Measurements from ENCODE around the gene TMEM87A.
A peak's percentile ranks its signal among the peaks of the same experiment; 100 is the strongest.
"Not testable (repeated sequence)": the region's sequence is repeated elsewhere in the genome, so short reads cannot be mapped to it uniquely, and the experiment has no call there.

Gene TMEM87A

DNA sequence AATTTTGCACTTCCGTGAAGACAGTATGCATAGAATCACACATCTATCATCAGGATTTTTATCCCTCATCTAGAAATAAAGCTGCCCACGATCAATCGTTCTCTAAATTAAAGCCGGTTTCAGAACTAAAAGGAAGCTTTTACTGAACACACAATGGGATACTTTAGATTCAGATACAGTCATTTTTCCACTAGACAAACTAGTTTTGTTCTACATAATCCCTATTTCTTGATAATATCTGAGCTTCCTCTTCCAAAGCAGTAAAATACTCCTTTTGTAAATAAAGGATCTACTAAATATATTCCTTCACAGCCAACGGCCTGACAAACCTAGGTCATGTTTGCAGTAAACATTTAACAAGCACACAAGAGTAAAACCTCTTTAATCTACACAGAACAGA is 2.2 kb downstream of the TMEM87A start:
- no peak for DNase-seq (ENCODE audit: low spot score)

DNA sequence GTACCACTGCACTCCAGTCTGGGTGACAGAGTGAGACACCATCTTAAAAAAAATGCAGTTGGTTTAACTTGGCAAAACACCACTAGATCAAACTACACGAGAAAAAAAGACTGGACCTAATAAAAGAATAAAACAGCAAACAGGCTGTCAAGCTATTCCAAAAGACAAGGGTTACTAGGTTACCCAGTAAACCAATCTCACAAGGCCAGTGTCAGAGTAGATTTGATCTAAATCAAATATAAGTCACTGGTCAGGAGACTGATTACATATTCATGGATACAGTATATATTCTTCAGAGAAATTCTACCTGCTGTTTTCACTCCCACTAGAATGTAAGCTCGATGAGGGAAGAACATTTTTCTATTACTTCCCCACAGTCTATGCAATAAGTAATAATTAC is 2.7 kb downstream of the TMEM87A start:
- no peak for DNase-seq (ENCODE audit: low spot score)

DNA sequence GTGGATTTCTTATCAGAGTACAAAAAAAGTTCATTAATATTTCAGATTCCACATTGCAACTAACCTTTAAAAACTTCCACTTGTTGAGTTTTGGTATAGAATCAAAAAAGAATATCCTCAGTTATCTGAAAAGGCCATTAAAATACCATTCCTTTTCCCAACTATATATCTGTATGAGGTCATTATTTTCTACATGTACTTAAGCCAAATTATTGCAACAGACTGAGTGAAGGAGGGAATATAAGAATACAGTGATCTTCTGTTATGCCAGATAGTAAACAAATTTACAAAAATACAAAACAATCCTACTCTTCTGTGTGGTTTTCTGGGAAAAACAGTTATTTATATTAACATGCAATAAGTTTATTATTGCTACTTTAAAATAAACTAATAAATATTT is 5.9 kb downstream of the TMEM87A start:
- no peak for DNase-seq (ENCODE audit: low spot score)

DNA sequence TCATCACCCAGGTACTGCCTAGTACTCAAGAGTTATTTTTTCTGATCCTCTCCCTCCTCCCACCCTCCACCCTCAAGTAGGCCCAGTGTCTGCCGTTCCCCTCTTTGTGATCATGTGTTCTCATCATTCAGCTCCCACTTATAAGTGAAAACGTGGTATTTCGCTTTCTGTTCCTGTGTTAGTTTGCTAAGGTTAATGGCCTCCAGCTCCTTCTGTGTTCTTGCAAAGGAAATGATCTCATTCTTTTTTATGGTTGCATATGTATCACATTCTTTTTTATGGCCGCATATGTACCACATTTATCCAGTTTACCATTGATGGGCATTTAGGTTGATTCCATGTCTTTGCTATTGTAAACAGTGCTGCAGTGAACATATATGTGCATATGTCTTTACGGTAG is 8.4 kb downstream of the TMEM87A start:
- DNase-seq (ENCODE audit: low spot score), result no peak

DNA sequence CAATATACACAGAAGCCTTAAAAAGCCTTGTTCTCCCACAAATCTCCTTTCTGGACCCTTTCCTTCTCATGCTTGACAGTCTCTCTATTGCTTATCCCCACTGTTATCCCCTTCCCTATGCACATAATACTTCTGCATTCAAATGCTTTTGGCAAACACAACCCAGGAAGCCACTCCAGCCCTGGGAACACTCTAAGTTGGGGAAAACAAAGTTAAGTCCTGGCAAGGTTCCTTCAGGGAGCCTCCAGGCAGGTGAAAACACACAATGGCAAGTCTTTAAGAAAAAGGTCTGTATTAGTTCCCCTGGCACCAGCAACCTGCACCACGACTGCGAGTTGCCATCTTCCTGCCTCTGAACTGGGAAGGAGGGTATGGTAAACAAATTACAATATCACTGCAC is 19.9 kb downstream of the TMEM87A start:
- DNase-seq (ENCODE audit: low spot score), result no peak

DNA sequence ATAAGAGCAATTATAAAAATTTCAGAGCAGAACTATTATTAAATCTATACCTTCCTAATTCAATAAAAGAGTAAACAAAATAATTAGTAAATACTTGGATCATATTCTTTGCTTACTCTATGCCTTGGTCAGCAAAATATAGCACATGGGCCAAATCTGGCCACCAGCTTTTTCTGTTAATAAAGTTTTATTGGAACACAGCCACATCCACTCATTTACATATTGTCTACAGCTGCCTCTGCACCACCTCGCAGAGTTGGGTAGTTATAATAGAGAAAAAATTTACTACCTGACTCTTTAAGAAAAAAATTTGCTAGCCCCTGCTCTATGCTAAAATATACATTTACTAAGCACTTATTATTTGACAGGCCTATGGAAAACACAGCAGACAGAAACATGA is 32.4 kb downstream of the TMEM87A start:
- no peak for DNase-seq (ENCODE audit: low spot score)

DNA sequence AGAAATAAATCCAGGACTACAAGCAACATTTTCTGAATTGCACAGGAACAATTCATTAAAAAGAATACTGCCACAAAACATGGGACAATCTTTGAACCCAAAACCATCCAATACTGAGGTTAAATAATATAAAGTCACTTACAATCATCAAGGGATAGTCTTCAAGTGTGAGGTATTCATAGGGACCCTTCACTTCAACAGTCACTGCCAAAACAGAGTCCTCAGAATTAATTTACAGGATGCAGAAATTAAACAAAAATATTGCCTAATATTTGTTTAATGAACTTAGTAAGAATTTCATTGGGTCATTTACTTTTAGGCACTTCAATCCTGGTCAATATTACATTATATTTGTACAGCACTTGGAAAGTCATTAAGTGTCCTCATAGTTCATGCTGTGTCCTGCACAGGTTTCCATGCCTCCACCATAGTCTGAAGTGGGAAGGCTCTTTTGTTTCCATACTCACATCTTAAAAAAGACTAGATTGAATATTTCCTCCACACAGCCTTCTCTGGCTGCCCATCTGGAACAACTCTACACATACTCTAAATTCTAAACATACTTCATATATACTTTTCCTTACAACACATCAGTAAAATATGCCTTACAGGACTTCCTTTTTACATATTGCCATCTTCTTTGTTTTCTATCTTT is 33.6 kb downstream of the TMEM87A start:
- DNase-seq (ENCODE audit: low spot score), result peak; percentile 7

DNA sequence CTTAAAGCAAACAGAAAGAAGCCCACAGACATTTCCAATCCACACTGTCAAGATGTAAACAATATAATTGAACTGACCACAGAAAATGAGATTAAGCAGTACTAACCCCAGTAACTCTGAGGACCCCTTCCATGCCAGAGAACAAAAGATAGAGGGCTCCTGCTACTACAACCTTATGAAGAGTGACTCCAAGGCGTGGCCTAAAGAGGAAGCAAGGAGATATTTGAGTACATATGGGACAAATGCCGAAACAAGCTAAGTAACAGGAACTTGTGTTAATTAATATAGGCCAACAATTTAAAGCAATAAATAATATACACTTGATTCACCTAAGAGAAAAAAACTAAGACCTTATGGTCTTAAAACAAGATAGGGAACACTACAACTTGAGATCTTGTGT is 40.1 kb downstream of the TMEM87A start:
- DNase-seq (ENCODE audit: low spot score), result no peak

DNA sequence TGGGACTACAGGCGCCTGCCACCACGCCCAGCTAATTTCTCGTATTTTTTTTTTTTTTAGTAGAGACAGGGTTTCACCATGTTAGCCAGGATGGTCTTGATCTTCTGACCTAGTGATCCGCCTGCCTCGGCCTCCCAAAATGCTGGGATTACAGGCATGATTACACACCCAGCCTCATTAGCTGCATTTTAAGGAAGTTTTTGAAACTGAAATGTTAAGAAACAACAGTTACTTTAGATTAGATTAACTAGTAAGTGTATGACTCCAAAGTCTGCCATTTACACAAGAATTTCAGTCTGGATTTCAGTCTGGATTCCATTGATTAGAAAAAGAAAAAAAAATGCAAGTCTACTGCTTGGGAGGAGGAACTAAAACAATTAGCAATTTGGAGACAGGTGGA is 40.6 kb downstream of the TMEM87A start:
- DNase-seq (ENCODE audit: low spot score), result no peak

DNA sequence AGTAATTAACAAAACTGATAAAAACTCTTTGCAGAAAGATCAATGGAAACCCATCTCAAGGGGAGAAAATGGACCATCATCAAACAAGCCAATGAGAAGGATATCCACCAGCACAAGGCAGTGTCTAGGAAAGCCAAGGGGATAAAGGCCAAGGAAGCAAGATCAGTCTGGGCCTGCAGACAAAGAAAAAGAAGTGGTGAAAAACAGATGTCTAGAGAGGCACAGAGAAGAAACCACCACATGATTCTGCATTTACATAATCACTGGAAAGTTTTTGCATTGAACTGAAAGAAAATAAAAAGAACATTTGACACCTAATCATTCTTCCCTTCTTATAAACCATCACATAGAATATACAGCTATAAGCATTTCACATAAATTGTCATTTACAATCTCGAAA is 42.1 kb downstream of the TMEM87A start:
- no peak for DNase-seq (ENCODE audit: low spot score)

DNA sequence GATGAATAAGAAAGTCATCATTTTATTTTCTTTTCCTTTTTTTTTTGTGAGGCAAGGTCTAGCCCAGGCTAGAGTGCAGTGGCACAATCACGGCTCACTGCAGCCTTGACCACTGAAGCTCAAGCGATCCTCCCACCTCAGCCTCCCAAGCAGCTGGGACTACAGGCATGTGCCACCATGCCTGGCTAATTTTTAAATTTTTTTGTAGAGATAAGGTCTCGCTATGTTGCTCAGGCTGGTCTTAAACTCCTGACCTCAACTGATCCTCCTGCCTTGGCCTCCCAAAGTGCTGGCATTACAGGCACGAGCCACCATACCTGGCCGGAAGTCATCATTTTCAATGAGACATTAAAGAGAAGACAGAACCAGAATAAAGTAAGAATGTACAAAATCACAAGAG is 44.3 kb downstream of the TMEM87A start:
- DNase-seq (ENCODE audit: low spot score), result not testable (repeated sequence)

DNA sequence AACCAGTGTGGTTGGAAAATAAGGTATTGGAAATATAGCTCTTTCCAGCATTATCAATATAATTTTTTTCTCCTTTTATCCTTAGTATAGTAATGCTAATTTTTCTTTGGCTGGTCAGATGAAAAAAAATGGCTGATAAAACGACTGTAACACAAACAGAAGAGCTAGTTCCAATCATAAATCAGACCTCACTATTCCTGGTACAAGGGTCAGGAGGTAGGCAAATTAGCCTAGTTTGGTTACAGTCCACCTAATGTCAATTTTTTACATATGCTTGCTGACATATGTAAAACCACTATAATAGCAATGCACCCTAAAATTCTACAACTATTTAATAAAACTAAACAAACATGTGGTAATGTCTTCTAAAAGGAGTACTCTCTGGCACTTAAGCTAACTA is 45.2 kb downstream of the TMEM87A start:
- DNase-seq (ENCODE audit: low spot score), result no peak

DNA sequence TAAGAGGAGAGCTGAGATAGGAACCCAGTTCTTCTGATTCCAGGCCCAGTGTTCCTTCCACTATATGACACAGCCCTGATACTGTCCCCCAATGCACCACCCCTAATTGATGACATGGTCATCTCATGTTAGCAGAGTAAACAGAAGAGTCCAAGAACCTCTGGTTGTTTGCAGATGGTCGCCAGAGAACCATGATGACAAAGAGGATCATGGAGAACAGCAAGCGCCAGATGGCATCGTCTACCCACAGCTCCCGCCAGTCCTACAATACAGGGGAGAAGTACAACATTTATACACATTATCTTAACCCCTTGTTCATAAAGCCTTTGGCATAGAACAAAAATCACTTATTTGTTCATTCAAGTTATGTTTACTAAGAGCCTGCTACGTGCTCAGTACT is 46.6 kb downstream of the TMEM87A start:
- DNase-seq (ENCODE audit: low spot score), result no peak

DNA sequence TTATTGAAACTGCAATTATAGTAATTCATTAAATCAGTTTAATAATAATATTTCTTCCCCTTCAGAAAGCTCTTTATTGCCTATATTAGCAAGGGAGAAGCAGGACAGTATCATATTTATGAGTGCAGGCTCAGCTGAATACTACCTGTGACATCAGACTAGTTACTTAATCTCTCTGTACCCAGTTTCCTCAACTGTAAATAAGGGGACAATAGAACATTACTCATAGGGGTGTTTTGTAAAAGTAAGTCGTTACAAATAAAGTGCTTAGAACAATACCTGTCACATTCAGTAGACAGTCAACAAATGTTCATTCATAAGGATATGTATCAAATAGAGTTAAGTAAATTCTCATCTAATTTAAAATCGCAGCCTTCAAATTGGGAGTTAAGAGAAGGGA is 53.0 kb downstream of the TMEM87A start:
- no peak for DNase-seq (ENCODE audit: low spot score)

DNA sequence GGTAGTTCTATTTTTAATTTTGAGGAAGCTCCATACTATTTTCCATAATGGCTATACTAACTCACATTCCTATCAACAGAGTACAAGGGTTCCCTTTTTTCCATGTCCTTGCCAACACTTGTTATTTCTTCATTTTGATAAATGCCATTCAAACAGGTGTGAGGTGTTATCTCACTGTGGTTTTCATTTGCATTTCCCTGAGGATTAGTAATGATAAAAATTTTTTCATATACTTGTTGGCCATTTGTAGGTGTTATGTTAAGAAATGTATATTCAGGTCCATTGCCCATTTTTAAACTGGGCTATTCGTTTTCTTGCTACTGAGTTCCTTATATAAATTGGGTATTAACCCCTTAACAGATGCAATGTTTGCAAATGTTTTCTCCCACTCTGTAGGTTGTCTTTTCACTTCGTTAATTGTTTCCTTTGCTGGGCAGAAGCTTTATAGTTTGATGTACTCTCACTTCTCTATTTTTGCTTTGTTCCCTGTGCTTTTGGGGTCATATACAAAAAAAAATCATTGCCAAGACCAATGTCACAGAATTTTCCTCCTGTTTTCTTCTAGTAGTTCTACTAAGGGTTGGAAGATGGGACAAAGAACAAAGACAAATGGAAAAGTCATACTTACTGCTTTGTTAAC is 54.2 kb downstream of the TMEM87A start:
- no peak for DNase-seq (ENCODE audit: low spot score)

DNA sequence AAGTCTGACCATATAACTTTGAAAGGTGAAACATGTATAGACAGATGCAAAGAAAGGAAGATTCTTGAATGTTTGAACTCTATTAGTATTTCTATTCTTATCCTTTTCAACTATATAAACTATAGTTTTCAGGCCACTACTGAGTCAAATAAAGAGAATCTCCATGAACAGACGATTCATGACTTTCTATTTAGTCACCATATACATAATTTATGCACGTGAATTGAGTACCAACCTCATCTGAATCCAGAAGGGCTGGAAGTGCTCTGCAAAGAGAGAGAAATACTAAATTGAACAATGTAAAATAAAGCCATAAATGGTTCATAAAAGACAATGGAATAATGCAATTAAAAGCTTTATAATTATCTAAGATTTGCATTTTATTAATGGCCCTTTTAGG is 55.7 kb downstream of the TMEM87A start:
- DNase-seq (ENCODE audit: low spot score), result no peak

DNA sequence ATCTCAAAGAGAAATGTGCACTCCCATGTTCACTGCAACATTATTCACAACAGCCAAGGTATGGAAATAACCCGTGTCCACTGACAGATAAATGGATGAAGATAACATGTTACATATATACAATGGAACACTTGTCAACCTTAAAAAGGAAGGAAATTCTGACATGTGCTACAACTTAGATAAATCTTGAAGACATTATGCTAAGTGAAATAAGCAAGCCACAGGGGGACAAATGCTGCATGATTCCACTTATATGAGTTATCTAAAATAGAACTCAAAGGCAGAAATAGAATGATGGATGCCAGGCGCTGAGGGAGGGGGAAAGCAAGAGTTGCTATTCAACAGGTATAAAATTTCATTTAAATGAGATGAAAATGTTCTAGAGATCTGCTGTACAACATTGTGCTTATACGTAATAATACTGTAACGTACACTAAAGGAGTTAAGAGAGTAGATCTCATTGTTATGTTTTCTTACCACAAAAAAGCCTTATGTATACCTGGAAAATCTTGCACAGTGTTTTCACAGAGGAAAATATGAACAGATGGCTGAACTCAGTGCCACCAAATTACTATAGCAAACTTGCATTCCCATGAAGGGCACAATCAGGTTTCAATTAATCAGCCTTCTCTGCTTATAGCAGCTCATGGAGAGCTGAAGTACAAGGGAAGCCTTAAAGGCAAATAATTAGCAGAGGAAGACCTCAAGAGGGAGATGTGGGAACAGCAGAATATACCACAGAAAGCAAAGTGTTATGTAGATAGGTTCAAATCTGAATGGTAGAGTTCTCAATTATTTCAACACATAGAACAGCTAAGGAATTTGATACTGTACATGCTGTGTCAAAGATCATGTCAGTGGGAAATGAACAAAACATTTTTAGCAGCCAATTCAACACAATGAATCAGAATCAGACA is 57.1 kb downstream of the TMEM87A start:
- DNase-seq (ENCODE audit: low spot score), result no peak

DNA sequence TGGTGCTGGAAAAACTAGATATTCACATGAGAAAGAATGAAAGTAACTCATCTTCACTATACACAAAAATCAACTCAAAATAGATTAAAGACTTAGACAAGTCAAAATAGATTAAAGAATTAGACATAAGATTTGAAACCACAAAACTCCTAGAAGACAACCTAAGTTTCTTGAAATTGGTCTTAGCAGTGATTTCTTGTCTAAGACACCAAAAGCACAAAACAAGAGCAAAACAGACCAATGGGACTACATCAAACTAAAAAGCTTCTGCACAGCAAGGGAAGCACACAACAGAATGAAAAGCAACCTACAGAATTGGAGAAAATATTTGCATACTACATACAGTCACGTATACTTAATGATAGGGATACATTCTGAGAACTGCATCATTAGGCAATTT is 58.6 kb downstream of the TMEM87A start:
- DNase-seq (ENCODE audit: low spot score), result no peak

DNA sequence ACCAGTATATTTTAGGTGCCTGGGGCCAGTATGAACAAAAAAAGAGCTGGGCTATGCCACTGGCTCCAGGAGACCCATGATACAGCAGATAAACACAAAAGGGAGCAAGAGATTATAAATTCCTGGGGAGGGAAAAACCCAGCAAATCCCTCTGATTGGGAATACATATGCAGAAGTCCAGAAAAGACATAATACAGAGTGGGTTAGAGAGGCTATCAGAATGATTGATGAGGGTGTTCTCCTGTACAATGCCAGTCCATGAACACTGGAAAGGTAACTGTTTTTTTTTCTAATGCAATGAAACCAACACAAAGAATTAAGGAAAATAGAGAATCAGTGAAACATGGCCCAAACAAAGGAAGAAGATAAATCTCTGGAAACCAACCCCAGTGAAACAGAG is 59.7 kb downstream of the TMEM87A start:
- DNase-seq (ENCODE audit: low spot score), result no peak

DNA sequence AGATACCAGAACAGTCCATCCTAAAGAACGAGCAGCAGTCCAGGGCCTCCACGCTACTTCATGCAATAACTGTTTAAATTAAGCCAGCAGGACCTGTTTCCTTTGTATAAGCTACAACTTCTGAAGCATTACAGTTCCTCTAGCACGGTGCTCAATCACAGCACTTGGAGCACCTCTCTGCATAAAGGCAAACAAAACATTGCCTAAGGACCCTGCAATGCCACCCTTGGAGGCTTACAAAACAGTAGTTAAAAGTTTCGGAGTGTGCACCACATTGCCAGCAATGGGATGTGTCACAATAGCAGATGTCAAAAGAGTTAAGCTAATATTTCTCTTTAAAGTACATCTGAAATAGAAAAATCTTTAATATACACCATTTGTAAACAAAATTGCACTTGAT is 62.5 kb downstream of the TMEM87A start:
- no peak for DNase-seq (ENCODE audit: low spot score)

DNA sequence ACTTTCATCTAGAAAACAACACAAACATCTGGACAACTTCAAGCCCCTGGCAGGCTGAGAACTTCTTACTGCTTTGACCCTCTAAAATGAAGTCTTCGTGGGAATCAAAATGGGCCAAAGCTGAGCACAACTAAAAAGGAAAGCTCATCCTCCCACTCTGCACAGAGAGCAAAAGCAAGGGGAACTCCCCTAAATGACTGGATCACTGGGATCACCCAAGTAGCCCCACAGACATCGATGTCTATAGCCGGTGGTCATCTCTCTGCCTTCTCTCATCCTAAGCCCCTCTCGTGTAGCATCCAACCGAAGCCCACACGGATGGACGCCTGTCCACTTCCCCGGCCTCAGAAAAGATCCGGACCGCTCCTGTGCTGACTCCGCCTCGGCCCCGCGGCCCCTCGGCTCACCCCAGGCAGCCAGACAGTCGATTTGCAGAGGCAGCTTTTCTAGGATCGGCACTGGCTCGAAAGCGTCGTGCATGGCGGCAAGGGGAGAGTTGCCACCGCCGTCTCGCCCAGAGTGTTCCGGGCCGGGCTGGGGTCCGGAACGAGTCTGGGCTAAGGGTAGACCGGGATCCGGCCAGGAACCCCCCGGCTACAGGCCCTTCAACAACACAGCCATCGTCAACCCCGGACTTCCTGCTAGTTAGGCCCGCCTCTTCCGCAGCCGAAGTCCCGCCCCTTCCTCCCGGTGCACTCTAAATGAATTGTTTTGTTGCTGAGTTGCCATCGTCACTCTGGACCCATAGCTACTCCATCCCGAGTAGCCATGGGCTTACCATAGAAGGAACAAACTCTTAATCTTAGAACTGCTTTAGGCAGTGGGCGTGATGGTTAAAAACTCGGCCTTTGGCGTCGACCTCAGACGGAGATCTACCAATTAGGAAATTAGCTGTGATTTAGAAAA is 65.3 kb downstream of the TMEM87A start, which contains the start of gene VPS39:
TSS of gene VPS39 (minus strand) at position 631 of the 906 bp plus-strand sequence. CDS start at position 480, 151 bp downstream.
- peak; percentile 84 for DNase-seq (ENCODE audit: low spot score)

DNA sequence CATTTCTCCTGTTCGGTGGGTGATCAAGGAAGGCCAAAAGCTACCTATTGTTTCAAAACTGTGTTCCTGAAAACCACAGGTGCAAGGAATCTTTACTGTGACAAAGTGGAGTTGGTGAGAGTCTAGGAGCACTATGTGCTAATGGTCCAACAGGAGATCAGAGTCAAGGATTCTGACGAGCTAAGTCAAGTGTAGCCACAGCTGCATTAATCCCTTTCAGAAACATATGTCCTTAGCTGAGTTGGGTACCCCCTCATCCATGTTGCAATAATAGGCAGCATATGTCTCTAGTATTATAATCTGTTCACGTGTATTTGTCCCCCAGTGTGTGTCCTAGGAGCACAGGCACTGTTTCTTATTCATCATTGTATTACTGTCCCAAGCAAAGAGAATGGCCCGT is 66.8 kb downstream of the TMEM87A start:
- no peak for DNase-seq (ENCODE audit: low spot score)

Measured in hepatic stellate cell (primary cell).